GM18507 (cell line): ENCODE results near the gene CNGB1.
"Not testable (repeated sequence)": the region's sequence is repeated elsewhere in the genome, so short reads cannot be mapped to it uniquely, and the experiment has no call there.

ENCODE experiments used
- DNase-seq: peaks from one replicate; pipeline ENCODE4 v3.0.0; 2011; ENCODE audit warnings: low read depth; ENCODE audit not compliant: insufficient read length; ENCODE audit errors: extremely low spot score
- FAIRE-seq: peaks from 2 replicates; lab custom pipeline; 2011; peaks lifted over from hg19 to GRCh38; lab: Jason Lieb, UNC

CNGB1 gene

DNA sequence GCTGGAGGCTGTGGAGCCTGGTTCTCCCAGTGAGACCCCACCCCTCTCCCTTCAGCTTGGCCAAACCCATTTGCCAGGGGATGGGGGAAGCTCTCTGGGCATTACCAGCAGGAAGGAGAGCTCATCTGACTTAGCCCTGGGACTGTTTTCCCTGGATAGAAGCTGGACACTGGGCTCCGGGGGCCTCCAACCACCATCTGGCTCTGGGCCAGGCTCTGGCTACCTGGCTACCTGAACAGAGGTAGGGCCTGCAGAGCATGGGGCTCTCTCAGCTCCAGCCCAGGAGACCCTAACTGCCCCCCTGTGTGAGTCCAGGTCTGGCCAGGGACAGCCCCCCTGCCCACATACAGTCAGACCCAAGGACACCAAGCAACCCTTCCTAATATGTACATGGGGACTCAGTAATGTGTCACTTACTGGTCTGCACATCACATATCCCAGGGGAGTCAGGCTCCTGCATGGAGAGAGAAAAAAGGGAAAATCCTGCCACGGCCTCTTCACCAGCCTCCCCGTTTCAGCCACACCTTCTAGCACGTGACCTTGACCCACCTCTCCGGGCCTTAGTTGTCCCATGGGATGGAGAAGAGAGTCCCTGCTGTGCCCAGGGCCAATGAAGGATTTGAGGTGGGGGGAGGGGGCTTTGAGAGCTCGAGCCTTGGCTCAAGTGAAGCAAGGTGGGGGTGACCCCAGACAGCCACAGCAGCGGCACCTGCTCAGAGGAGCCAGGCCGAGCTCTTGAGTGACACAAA lies 13.8 kb downstream of the CNGB1 start:
- FAIRE-seq (no peak), DNase-seq (no peak)

DNA sequence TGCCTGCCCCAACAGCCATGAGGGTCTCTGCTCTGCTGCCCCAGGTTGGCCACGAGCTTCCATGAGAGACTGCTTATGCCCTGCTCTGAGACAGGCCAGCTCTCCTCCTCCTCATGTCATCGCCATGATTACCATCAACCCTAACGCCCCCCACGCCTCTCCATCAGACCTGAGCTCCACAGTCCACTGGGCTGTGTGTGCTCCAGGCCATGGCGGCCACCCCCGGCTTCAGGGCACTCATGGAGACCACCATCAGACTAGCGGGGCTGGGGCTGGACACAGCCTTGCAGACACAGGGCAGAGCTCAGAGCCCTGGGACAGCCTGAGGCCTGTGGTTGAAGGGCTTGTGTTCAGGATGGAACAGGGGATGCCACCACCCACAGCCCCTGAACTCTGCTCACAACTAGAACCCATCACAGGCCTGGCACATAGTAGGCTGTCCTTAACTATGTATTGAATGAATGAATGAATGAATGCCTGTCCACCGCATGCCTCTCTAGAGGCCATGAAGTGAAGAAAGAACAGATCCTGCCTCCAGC lies 14.6 kb downstream of the CNGB1 start:
- DNase-seq (no peak), FAIRE-seq (no peak)

DNA sequence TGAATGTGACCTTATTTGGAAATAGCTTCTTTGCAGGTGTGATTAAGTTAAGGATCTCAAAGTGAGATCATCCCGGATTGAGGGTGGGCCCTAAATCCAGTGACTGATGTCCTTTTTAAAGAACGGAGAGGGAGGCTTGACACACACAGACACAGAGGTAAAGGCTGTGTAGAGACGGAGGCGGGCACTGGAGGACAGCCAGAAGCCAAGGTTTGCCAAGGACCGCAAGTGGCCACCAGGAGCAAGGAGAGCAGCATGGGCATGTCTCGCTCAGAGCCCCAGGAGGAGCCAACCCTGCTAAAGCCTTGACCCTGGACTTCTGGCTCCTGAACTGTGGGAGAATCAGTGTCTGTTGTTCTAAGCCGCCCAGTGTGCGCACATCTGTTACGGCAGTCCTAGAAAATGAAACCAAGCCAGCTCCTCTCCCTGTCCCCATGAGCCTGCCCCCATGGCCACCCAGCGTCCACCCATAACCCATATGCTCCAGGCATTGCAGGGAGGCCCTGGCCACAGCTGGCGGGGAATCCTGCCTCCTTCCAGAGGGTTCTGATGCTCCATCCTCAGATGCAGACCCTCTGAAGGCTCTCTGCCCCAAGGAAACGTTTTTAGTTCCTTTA lies 15.2 kb downstream of the CNGB1 start:
- FAIRE-seq (no peak), DNase-seq (no peak)

DNA sequence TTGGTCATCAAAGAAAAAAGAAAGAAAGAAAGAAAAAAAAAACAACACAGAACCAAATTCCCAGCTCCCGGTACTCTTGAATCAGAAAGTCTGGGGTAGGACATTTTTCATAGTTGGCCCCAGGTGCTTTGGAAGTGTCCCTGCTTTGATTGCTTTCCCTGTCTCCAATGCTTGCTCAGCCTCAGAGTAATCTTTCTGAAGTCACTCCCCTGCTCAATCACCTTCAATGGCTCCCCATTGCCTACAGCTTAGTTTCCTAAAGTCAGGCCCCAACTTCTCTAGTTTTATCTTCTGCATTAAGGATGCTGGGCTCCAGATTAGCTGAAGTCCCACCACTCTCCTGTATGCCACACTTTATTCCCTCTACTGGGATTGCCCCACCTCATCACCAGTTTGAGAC lies 17.1 kb downstream of the CNGB1 start:
- DNase-seq (no peak), FAIRE-seq (no peak)

DNA sequence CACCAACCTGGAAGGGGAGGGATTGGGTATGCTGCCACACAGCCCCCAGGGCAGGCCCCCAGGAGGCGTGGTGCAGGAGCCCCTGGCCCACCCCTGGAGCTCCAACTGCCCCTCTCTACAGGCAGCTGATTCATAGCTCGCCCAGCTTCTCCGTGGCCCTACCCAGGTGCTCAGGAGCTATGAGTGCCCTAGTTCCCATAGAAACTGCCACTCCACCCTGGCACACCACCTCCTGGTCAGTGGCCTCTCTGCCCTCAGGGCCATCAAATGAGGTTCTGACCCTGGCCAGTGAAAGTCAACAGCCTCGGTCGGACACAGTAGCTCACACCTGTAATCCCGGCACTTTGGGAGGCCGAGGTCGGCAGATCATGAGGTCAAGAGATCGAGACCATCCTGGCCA lies 18.0 kb downstream of the CNGB1 start:
- DNase-seq = no peak
- no peak for FAIRE-seq

DNA sequence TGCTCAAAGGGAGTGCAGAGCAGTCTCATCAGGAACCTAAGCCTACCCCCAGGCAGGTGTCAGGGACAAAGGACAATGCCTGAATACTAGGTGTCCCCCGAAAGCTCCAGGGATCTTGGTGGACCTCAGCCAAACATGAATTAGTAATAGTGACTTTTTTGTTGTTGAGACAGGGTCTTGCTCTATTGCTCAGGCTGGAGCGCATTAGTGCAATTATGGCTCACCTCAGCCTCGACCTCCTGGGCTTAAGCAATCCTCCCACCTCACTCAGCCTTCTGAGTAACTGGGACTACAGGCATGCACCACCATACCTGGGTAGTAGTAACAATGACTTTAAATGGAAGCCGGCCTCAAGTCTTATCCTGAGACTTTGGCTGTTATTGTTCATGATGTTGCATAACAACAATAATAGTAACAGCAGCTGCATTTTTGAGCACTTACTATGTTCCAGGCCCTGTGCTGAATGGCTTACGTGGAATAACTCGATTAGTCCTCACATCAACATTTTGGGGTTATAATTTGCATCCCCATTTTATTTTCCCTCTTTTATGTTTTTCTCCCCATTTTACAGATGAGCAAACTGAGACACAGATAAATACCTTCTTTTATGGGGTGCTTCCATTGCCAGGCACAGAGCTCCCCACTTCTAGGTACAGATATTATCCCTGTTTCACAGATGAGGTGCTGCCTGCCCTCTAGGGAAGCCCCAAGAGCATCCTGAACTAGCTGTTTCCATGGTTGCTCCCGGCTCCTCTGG lies 19.5 kb downstream of the CNGB1 start:
- FAIRE-seq (no peak), DNase-seq (no peak)

DNA sequence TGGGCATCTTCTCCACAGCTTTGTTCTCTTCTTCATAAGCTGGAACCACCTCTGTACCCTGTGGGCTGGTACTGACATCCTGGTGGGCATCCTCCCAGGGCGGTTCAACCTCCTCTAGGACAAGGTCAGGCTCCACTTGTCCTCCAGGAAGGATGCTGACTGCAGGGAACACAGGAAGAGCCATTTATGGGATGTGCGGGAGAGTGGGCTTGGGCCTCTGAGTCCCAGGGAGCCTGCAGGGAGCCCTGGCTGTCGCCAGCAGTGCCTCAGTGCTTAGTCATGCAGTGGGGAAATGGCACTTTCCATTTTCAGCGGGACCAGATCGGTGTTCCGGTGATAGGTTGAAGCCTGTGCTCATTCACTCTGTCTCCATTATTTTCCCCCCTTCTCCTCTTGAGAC lies 20.5 kb downstream of the CNGB1 start:
- DNase-seq (no peak), FAIRE-seq (no peak)

DNA sequence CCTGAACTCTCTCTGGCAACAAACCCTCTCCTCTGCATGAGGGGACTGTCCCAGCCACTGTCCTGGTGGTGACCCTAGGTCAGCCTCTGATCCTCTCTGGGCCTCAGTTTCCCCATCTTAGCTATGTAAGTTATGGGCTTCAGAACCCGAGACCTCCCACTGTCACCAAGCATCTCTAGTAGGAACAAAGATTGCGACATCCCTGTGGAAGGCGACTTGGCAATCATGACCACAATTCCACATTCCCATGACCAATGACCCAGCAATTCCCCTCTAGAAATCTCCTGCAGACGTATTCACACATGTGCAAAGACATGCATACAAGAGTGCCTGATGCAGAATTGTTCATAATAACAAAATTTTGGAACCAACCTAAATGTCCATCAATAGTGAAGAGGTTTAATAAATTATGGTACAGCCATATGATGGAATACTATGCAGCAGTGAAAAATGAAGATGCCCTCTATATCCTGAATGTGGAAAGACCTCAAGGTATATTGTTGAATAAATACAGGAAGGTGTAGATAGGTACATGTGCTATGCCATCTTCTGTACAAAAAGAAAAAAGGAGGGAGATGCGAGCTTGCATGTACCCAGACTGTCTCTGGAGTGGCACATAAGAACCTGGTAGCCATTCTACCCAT lies 21.2 kb downstream of the CNGB1 start:
- DNase-seq (no peak), FAIRE-seq (no peak)

DNA sequence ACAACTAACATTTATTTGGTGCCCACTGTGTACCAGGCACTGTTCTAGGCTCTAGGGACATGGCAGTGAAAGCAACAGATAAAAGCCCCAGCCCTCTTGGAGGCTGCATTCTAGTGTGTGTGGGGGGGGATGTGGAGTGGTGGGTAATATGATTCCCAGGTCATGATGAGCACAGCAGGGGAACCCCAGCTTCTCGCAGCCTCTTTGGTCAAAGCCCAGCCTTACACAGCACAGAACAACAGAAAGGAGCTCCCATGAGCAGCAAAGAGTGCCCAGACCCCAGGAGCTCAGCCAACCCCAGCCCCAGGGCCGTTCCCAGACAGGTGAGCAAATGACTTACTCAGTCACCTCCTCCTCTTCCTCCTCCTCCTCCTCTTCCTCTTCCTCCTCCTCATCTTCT lies 21.9 kb downstream of the CNGB1 start:
- FAIRE-seq (no peak), DNase-seq (no peak)

DNA sequence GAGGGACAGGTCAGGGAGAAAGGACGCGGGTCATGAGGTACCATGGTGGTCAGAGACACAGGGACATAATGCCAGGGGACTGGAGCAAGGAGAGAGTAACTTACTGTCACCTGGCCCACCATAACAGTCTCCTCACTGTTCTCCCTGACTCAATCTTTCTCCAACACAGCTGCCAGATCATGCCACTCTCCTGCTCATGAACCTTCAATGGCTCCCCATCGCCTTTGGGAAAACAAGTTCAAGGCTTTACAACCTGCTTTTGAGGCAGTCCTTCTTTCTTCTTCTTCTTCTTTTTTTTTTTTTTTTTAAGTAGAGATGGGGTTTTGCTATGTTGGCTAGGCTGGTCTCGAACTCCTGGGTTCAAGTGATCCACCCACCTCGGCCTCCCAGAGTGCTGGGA lies 22.9 kb downstream of the CNGB1 start:
- no peak for FAIRE-seq
- no peak for DNase-seq

DNA sequence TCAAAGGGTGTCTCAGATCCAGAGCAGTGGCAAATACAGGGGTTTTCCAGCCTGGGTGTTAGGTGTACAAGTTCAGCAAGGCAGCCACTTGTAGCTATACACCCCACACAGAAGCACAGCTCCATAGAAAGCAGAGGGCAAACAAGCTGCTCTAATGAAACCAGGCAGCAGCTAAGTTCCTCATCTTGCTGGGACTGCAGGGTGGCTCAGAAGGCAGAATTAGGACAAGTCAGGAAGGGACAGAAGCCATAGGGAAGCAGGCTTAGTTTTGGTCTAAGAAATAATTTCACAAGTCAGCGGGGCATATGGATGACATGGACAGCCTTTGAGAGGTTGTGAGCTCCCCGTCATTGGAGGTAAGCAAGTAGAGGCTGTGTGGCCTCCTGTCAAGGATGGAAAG lies 23.7 kb downstream of the CNGB1 start:
- DNase-seq = no peak
- FAIRE-seq = no peak

DNA sequence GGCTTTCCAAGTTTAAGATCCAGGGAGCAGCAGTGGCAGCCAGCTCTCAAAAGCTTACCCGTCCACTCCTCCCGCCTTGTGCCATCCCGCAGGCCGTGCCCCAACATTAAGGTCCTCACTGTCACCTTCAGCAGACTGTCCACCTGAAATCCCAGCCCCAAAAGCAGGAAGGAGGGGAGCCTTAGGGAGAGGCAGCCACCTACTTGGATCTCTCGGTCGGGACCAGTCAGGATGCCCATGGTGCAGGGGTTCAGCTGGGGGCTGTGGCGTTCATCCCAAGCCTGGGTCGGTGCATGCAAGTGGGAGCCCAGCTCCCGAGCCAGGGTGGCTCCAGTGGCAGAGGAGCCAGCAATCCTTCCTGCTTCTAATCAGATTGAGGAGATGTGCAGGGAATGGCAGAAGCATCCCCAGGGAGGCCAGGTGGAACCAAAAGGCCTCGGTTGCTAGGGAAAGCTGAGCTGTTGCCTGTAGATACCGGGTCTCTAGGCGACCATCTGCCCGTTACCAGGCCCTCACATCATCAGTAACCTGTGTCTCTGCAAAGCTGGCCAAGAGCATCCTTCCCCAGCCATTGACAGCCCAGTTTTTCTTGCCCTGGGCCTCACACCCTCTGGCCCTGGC lies 24.6 kb downstream of the CNGB1 start:
- DNase-seq = no peak
- FAIRE-seq = no peak

DNA sequence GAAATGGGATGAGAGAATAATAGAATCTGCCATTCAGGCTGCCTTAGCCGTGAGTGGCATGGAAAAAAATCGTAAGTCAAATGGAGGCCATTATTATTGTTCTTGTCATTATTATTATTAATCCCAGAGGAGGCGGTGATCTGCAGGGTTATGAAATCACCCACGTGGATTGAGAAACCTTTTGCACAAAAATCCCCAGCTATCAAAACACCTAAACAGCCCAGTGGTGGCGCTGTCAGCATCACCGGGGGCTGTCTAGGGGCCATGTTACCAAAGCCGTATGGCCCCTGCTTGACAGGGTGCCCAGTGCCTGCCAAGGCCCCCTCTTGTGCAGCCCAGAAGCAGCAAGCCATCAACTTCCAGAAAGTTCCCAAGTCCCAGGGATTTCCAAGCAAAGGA lies 25.2 kb downstream of the CNGB1 start:
- FAIRE-seq = no peak
- no peak for DNase-seq

DNA sequence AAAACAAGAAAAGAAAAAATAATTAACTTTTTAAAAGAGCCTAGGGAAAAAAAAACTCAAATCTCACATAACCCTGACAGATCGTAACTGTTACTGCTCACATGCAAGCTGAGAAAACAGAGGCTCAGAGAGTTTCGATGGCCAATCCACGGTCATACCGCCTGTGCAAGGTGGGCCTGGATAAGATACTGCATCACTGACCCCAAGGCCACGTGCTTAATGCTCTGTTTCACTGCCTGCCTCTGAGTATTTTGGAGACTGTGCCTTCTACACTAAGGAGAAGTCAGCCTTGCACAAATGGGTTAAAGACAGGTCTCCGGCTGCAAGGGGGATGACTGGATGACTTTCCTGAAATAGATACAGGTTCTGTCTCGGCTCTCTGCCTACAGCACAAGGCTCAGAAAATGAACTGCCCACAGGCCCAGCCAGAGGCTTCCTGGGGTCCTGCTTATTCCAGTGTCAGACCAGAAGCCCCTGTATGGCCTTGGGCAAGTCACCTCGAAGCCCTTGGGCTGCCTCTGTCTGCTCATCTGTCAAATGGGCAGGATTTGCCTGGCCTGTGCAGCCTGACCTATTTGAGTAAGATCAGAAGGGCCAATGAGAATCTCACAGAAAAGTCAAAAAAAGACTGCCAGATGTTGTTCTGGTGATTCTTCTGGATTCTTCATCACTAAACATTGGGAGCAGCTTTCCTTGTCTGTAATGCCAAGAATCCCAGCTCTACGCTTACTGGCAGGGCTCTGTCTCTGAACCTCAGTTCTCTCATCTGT lies 25.8 kb downstream of the CNGB1 start:
- FAIRE-seq (no peak), DNase-seq (no peak)

DNA sequence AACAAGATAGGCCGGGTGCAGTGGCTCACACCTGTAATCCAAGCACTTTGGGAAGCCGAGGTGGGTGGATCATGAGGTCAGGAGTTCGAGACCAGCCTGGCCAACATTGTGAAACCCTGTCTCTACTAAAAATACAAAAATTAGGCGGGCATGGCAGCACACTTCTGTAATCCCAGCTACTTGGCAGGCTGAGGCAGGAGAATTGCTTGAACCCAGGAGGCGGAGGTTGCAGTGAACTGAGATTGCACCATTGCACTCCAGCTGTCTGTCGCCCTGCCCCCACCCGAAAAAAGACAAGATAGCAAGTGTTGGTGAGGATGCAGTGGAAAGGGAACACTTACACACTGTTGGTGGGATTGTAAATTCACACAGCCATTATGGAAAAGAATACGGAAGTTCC lies 27.5 kb downstream of the CNGB1 start:
- FAIRE-seq = not testable (repeated sequence)

DNA sequence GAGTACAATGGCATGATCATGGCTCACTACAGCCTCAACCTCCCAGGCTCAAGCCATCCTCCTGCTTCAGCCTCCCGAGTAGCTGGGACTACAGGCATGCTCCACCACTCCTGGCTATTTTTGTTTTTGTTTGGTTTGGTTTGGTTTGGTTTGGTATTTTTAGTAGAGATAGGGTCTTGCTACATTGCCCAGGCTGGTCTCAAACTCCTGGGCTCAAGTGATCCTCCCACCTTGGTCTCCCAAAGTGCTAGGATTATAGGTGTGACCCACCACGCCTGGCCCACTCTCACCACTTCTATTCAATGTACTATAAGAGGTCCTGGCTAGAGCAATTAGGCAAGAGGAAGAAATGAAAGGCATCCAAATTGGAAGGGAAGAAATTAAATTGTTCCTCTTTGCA lies 29.0 kb downstream of the CNGB1 start:
- FAIRE-seq, DNase-seq: not testable (repeated sequence)

More for the DNA sequence above, 27.5 kb downstream of the CNGB1 start:
- not testable (repeated sequence) for DNase-seq

DNA sequence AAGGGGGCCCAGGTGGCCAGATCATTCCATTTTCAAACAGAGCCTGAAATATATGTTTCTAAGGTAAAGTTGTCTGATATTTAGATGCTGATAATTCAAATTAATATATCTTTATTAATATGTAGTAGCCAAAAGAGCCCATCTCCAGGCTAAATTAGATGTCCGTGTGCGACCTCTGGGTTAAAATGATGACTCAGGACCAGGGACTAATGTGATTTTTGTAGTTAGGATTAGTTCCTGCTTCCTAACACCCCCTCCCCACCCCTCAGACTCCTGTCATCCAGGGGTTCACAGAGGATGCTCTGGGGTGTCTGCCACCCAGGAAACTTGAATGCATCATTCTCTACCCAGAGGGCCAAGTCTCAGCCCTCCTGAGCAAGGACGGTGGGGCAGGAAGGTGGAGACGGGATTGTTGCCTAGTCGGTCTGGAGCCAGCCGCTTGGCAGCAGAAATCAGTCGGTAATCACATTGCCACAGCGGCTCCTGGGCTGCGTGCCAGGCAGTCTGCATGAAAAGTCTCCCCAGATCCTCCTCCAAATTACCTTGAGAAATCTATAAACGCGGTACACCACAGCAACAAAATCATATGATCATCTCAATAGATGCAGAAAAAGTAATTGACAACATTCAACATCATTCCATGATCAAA lies 29.8 kb downstream of the CNGB1 start:
- FAIRE-seq (no peak), DNase-seq (no peak)

DNA sequence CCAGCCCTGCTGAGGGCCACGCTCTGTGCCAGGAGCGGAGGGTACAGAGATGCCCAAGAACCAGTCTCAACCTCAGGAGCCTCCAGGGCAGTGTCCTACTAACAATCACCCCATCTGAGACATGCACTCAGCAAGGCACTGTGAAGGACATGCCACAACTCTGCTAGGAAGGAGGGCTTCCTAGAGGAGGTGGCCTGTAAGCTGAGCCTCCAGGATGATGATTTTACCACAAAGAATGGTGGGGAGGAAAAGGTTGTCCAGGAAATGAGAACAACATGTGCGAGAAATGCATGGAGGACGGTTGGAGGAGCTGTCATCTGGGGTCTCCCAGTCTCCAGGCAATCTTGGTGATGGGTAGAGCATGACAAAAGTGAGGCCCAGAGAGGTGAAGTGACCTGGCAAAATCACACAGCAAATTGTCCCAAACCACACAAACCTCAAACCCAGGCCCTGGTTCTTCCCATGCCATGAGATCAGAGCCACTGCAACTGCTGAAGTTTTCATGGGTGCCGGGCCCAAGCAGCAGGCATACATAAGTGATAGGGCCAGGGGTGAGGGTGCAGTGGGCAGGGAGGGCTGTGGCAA lies 30.5 kb downstream of the CNGB1 start:
- FAIRE-seq (no peak), DNase-seq (no peak)
